HG03097 (cell line): ENCODE results near the gene MRPS5.
A peak's percentile ranks its signal among the peaks of the same experiment; 100 is the strongest.

Experiments
- ATAC-seq: cut with Tn5 transposase; IDR thresholded peaks from one replicate; pipeline ENCODE4 v1.9.1; 2021; ENCODE audit not compliant: unreplicated experiment, low FRiP score

The MRPS5 gene

GRCh38 chr2:95091885-95092555 lies 29.6 kb downstream of the MRPS5 start:
- no peak for ATAC-seq

- ATAC-seq, result no peak
These were observed 34.2 kb downstream of the MRPS5 start for GRCh38 chr2:95087379-95087778.

GRCh38 chr2:95086017-95086416 lies 35.6 kb downstream of the MRPS5 start:
- no peak for ATAC-seq

GRCh38 chr2:95082477-95082876 lies 39.1 kb downstream of the MRPS5 start:
- ATAC-seq, result no peak

- ATAC-seq, result no peak
These were observed 42.4 kb downstream of the MRPS5 start for GRCh38 chr2:95079199-95079683.

- ATAC-seq, result no peak
These were observed 43.6 kb downstream of the MRPS5 start for GRCh38 chr2:95077861-95078603.

- ATAC-seq, result no peak
These were observed 44.1 kb downstream of the MRPS5 start for GRCh38 chr2:95077530-95077825.

GRCh38 chr2:95076705-95077529 lies 44.7 kb downstream of the MRPS5 start:
- ATAC-seq, result peak; percentile 82

- no peak for ATAC-seq
These were observed 46.0 kb downstream of the MRPS5 start for GRCh38 chr2:95075440-95076132.

- no peak for ATAC-seq
These were observed 46.8 kb downstream of the MRPS5 start for GRCh38 chr2:95074663-95075439.

- ATAC-seq, result no peak
These were observed 47.5 kb downstream of the MRPS5 start for GRCh38 chr2:95073856-95074662.

GRCh38 chr2:95072424-95072823 lies 49.2 kb downstream of the MRPS5 start:
- ATAC-seq, result no peak

- no peak for ATAC-seq
These were observed 49.8 kb downstream of the MRPS5 start for GRCh38 chr2:95071856-95072255.

- no peak for ATAC-seq
These were observed 52.1 kb downstream of the MRPS5 start for GRCh38 chr2:95069465-95069864.

- no peak for ATAC-seq
These were observed 53.4 kb downstream of the MRPS5 start for GRCh38 chr2:95068256-95068655.

- no peak for ATAC-seq
These were observed 58.3 kb downstream of the MRPS5 start for GRCh38 chr2:95063086-95063958.

- ATAC-seq, result no peak
These were observed 59.1 kb downstream of the MRPS5 start for GRCh38 chr2:95062242-95063085.
